HG03457 (cell line): ENCODE measurements around the gene CIRBP.

Source experiments
- ATAC-seq: cut with Tn5 transposase; IDR thresholded peaks from one replicate; pipeline ENCODE4 v1.9.1; 2021; ENCODE audit warnings: moderate number of reproducible peaks; ENCODE audit not compliant: unreplicated experiment

Gene CIRBP

DNA sequence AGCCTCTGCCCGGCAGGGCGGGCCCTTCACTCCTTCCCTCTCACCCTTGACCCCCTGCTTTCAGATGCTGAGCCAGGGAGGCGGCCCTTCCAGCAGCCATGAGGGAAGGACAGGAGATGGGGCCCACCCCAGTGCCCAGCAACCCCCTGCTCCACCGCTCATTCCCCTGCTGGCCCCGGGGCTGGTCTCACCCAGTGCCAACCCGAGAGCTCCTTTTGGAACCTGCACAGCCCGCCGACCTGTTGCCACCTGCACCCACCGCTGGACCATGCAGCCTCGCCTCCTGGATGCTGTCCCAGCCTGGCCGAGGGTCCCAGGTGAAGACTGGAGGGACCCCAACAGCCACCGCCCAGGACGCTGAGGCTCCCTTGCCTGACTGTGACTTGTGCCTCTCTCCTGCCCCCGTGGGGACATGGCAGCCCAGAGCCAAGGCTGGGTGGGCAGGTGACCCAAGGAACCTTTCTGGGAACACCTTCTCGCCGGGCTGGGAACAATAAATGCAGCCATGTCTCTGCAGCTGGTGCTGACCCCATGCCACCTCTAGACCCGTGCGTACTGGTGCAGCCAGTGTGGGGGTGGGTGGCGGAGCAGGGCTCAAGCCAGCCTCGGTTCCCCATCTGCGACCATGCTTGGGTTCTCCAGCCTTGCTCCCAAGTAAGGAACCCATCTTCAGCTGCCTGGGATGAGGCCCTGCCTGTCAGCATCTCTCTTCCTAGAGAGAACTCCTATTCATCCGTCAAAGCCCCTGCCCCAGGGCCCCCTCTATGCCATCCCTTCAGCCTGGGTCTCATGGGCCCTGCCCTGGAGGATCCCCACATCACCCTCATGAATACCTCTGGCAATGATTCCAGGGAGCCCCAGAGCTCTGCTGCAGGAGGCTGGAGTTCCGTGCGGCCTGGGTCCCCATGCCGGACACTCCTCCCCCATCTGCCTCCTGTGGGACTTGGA is 9.9 kb downstream of the CIRBP start:
- no peak for ATAC-seq

DNA sequence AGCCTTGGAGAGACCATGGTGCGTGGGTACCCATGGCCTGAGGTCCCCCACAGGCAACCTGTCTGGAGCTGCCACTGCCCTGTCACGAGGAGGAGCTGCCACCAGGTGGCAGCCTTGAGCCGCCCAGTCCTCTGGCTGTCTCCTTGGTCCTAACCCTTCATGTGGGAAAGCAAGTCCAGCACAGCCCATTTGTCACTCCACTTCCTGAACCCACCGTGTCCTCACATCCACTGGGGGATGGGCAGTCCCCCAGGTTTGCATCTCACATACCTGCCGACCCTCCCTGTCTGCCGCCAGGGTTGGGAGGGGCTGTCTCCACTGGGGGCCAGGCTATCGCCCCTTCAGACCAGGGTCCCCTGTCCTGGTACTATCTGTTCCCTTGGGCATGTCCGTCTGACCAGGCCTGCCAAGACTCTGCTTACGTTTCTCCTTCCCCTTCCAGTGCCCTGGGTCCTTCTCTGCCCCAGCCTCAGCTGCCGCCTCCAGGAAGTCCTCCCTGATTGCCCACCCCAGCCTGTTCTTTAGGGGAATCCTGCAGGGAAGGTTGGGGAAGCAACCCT is 10.7 kb downstream of the CIRBP start:
- no peak for ATAC-seq

DNA sequence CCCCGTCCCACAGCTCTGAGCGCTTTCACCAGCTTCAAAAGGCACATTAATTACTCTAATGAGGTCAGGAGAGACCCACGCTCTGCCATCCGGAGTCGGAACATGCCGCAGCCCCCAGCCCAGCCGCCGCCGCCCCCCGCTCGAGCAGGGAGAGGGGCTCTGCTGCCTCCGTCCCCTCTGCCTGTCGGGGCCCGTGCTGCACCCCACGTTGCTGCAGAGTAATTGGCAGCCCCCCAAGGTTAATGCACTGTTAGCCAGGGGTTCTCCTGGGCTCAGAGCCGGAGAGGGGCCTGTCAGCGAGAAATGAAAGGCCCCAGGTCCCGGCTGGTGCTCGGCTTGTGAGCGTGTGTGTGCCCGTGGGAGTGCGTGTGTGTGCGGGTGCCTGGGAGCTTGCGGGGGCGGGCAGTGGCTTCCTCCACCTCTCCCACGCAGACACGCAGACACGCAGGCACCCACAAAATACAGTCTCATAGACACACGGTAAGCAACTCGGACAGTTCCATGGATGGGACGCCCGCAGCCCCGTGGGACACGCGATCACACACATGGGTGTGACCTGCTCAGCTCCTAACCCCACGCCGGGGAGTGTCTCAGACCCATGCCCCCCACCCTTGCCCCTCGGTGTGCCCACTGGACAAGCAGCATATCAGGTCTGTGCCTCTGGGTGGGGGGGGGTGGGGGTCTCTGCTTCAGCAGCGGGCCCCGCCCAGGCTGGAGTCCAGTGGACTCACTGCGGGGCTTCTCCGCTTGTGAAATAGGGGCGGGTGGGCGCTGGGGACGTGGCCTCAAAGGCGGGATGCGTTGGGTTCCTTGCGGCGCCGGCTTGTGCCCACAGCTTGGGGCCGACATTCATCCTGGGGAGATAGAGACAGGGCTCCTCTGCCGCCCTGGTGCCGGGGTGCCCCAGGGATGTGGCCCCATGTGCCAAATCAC is 11.8 kb downstream of the CIRBP start:
- ATAC-seq: no peak

DNA sequence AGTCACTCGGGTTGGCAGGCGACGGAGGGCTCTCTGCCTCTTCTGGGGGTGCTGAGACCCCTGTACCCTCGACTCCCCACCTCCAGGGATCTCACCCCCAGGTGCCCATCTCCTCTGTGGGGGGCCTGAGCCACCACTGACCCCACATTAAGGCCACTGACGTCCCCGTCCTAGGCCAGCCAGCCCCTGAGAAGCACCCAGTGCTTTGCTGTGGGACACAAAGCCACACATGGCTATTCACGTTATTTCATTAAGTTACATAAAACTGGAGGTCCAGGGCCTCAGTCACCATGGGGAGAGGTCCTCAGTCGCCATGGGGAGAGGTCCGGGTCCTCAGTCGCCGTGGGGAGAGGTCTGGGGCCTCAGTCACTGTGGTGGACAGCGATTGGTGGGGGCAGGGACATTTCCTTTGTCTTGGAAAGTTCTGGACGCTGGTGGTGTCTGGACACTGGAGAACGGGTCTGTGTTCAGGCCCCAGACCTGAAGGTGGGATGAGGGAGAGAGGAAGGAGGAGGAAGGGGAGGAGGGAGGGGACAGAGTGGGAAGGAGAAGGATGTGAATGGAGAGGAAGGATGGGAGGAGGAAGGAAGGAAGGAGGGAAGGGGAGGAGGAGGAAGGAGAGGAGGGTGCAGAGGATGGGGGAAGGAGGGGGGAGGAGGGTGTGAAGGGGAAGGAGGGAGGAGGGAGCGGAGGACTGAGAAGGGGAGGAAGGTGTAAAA is 12.6 kb downstream of the CIRBP start:
- no peak for ATAC-seq

DNA sequence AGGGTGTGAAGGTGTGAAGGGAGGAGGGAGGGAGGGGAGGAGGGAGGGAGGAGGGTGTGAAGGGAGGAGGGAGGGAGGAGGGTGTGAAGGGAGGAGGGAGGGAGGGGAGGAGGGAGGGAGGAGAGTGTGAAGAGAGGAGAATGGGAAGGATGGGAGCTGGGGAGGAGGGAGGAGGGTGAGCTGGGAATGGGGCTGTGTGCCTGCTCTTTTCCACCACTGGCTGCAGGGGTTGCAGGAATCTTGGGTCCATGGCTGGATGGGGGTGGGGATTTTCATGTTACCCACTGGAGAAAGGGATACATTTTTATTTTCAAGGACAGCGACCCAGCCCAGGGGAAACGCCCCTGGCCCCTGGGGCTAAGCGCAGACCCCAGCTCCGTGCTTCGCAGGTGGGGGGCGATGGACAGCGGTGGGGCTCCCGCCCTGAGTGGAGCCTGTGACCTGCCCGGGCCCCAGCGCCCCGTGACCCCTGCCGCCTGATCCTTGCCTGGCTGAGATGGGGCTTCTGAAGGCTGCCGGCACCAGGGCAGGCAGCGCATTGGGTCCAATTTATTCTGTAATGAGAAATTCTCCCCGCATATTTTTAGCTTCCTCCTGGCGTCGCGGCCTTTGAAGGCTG is 13.6 kb downstream of the CIRBP start:
- no peak for ATAC-seq

DNA sequence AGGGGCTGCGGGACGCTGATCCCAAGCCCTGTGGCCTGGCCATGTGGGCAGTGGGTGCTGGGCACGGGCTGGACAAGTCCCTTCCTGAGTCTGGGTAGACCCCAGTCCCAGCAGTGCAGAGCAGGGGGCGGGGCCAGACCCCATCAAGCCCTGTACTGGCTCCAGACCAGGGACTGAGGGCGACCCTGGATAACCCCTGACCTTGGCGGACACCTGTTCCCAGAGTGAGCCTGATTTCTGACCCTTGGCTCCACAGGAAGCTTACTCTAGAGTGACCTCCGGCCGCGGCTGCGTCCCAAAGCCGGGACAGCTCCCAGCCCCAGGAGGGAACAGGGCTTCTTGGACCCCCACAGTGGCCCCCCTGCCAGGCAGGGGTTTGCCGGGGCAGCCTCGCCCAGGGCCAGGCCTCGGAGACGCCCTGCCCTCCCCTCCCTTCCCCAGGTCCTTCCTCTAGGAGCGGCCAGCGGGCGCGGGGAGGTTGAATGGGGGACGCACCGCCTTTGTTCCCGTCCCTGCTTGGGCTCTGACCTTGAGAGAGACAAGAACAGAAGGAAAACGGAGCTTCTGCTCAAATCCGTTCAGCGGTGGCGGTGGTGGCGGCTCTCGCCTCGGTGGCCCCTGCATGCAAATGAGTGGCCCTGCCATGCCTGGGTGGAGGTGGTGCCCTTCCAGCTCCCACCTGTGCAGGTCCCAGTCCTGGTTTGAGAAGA is 14.2 kb downstream of the CIRBP start:
- ATAC-seq: no peak

DNA sequence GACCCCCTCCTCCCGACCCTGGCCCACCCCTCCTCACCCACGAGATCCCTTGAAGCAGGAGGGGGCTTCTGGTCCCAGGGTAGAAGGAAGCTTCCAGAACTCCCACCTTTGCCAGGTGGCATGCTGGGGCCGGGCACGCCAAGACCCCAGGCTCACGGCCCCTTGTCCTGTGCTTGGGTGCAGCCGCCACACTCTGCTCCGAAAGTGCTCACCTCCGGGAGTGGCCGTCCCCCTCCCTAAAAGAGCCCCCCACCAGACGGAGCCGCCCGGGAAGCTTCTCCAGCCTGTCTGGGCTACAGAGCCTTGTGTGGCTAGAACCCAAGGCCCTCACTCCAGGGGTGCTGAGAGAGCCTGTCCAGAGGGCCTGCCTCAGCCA is 14.8 kb downstream of the CIRBP start:
- ATAC-seq: no peak

DNA sequence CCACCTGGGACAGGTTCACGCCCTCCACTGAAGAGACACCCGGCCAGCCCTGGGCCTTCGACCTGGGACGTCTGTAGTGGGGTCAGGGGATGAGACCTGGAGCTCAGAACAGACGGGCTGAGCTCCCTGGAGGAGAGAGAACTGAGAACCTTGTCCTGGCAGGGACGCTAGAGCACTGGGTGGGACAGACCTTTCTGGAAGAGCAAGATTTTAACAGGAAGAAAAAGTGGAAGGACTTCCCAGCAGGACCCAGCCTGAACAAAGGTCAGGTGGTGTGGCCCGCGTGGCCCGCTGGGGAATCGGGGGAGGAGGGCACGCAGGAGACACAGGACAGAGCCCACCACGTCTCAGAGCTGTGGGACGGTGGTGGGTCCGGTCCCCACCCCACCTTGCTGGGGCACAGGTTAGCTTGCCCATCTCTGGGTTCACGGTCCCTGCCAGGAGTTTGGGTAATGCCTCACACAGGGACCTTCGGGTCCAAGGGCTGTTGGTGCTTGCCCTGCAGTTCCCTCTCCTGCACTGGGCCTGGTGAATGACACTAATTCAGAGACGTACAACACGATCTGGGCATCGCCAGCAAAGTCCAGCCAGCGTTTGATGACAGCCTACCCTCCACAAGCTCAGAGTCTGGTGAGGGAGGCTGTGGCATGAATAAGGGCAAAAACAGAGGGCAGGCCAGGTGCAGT is 15.3 kb downstream of the CIRBP start:
- ATAC-seq: no peak

DNA sequence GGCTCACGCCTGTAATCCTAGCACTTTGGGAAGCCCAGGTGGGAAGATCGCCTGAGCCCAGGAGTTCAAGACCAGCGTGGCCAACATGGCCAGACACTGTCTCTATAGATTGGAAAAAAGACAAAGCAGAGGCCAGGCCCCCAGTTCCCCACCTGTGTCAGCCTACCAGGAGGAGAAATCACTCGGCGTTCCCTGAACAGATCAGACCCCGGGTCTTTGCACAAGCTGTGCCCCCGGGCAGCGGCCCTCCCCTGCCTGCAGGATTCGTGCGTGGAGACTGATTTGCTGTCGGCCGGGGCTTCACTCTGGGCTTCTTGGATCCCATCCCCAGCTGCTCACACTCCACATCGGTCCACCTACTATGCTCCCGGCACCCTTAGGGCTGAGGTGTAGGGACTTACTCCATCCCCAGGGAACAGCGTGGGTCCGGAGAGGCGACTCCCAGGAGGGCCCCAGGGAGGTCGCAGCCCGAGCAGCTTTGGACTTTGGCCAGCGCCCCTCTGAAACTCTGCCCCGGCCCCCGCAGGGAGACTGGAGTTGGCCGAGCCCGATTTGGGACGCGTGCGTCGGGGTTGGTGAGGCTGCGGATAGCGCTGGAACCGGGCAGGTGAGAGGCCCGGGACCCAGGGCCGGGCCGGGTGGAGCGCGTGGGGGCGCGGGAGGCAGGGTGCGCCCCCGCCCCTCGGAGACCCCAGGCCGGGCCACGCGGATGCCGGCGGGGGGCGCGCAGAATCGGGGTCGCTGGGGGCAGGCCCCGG is 16.0 kb downstream of the CIRBP start:
- ATAC-seq: no peak

DNA sequence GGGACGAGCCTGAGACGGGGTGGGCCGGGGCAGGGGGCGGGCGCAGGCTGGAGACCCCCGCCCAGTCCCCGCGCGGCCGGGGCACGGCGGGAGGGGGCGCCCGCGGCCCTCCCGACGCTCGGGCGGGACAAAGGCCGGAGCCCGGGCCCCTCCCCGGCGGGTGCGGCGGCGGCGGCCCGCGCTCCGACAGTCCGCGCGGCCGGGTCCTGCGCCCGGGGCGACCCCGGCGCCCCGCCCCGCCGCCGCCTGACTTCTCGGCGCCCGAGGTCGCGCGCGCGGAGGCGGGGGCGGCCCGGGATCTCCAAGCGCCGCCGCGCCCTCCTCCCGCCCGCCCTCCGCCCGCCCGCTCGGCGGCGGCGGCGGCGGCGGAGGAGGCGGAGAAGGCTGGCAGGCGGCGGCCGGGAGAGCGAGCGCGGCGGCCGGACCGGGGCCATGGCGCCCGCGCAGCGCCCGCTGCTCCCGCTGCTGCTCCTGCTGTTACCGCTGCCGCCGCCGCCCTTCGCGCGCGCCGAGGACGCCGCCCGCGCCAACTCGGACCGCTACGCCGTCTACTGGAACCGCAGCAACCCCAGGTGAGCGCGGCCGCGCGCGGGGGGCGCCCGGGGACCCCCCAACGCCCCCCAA is 16.7 kb downstream of the CIRBP start, which contains the start of gene EFNA2:
EFNA2 (plus strand) TSS at position 137 of the 624 bp plus-strand sequence; CDS start at position 433, 296 bp downstream.
- no peak for ATAC-seq

DNA sequence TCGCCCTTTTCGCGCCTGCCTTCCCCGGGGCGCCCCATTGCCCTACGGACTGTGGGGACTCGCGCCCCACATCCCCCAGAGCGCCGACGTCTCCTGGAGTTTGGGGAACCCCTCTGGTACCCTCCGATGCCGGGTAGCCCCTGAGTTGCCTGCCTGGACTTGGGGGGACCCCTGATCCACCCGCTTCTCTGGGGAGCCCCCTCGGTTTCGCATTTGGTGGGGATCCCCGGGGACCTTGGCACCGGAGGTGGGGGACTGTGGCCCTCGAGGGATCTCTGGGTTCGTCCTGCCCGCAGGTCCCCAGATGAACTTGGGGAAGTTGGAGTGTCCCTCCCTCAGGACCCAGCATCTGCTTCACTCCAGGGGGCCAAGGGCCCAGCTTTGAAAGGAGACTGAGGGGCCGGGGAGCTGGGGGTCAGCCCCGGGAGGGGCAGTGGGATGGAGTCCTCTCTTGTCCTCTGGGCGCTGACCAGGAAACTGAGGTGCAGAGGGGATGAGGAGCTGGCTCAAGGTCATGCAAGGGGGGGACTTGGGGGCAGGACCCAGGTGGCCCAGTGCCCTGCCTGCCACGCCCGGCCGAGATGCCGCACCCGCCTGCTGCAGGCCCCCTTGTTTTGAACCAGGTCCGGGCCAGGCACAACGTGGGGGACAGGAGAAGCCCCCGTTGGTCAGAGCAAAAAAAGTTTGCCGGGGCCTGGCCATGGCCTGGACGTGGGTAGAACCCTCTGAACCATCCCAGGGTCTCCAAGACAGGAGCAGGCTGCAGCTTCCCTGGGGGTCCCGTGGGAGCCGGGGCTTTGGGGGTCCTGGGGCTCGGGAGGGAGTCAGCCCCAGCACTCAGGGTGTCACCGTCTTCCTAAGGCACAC is 17.6 kb downstream of the CIRBP start:
- ATAC-seq: no peak

DNA sequence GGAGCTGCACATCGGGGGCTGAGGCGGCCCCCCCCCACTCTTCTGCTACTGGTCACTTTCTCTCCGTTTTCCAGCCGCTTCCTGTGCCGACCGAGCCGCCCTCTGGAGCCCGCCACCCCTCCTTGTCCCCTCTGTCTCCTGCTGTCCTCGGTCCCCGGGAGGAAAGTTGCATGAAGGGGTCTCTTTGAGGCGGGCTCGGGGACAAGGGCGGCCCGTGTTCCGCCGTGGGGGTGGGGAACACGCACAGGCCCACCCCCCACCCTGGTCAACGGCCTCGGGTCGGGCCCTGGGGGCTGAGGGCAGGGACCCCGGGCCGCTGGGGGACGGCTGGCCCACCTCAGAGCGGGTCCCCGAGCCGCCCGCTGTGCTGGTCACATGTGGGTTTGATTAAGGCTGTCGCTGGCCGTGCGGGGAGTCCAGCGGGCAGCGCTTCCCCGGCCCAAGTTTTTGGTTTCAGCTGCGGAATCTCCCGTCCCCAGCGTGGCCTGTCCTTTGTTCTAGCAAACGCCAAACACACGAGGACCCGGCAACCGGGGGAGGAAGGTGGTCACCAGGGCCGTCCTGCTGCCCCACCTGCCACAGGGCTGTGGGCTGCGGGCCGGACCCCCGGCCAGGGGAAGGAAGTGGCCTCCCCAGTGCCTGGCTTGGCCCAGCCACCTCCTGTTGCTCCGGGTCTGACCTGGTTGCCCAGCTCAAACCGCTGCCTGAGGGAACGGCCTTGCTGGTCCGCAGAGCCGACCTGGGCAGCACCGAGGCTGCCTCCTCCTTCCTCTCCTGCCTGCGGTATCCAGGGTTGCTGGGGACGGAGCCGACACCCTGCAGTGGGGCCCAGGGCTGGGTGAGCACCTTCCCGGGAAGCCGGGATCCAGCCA is 18.5 kb downstream of the CIRBP start:
- no peak for ATAC-seq

DNA sequence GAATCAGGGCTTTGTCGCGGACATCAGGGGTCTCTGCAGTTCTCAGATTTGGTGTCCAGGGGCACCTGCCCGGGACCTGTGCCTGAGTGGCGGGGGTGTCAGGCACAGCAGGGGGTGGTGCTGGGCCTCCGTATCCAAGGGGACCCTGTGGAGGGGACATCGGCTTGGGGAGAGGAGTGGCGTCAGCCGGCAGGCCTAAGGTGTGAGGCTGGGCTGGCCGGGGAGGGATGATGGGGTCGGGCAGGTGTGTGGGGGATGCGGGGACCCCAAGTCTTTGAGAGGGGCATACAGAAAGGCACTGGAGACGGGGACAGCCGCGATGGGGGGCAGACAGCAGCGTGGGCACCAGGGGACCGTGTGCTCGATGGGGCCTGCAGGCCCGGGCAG is 19.1 kb downstream of the CIRBP start:
- ATAC-seq: no peak

DNA sequence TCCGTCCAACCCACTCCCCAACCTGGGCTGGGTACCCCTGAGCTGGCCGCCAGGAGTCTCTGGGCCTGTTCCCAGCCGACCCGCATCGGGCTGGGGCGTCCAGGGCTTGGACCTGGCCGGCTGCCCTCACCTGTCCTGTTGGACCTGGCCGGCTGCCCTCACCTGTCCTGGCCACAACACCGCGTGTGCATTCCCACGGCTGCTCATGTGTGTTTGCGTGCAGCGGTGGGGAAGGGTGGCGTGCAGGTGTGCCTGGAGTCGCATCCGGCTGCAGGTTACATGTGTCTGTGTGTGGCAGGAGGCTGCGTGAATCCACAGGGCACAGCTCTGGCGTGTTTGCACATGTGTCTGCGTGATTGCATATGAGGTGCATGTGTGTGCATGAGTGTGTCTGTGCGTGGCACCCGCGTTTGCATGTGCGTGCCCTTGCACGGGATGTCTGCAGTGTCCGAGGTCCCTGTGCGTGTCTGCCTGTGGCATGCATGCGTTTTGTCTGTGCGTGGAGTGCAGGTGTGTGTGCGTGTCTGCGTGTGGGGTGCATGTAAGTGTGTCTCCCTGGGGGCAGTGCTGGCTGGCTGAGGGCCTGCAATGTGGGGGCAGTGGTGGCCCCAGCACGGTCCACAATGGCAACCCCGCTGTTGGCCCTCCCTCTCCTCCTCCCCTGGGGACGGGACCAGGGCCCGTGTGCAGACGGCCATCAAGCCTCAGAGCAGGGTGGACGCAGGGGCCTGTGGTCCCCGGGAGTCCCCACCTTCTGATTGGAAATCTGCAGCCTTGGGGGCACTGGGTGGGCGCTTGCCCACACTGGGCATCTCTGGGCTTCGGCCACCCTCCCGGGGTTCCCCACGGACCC is 19.9 kb downstream of the CIRBP start:
- no peak for ATAC-seq

DNA sequence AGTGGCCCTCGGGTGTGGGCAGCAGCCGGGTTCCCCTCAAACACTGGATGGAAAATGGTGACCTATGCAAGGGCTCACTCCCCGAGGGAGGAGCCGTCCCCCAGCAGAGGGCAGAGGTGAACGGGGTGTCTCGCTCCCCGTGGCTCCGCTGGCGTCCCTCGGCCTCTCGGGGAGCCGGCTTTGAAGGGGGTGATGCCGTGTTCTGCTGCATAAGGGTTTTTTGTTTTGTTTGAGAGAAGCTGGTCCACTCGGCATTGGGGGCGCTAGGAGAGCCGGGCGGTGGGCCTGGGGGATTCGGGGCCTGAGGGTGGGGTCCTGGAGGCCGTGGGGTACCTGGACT is 20.5 kb downstream of the CIRBP start:
- no peak for ATAC-seq
